ENCODE measurements around the gene FRMD5. TPM values are rescaled to one million over a fixed set of nuclear protein-coding genes. Genes with fewer than 3 reads are reported as not detected.

FRMD5 gene
- polyA plus RNA-seq, 2 of the 4 experiments (the other 2 are of a cell fraction) = 2.5 to 3.6 TPM

GRCh38 chr15:44136991-44137477 is 58.0 kb downstream of the FRMD5 start:
- DNase-seq (ENCODE audit: low read depth in 1 of 2, low spot score in 1 of 2) = no peak
- H3K4me2 ChIP-seq = no peak overlapping the region
- 70% methylated on average over 3 of the region's 3 CpGs for WGBS (ENCODE audit: missing lambda C conversion rate)
- H3K4me1 ChIP-seq = no peaks in the 10 kb centered on the region
- ATAC-seq = no peak
- TF ChIP-seq, protein P1, sequence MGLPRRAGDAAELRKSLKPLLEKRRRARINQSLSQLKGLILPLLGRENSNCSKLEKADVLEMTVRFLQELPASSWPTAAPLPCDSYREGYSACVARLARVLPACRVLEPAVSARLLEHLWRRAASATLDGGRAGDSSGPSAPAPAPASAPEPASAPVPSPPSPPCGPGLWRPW (IDR thresholded peaks at IDR 0.05) = no peak
- no peak for TF ChIP-seq BHLHE40 (IDR thresholded peaks at IDR 0.05; ENCODE audit: low read depth, low read length)
- no peak for TF ChIP-seq EHMT2 (IDR thresholded peaks at IDR 0.05; ENCODE audit: low read depth)
- TF ChIP-seq MAFK (IDR thresholded peaks at IDR 0.05; ENCODE audit: partially characterized antibody) = no peak
- TF ChIP-seq NPAS2 (CRISPR knock-in tag; IDR thresholded peaks at IDR 0.05; ENCODE audit: borderline replicate concordance) = no peak
- no peak for TF ChIP-seq MAX (IDR thresholded peaks at IDR 0.05)
- CTCF ChIA-PET = no interaction called here
- POLR2A ChIA-PET = interaction anchor here (0.5 kb wide), 1 partner anchor 14 kb away, joined by 7 read pairs; no protein-coding TSS in a partner anchor
- H3K4me3 ChIP-seq = no peak overlapping the region
- no peaks in the 10 kb centered on the region for H3K9me3 ChIP-seq
- FAIRE-seq = no peak
- H3K27ac ChIP-seq = no peak overlapping the region

DNA sequence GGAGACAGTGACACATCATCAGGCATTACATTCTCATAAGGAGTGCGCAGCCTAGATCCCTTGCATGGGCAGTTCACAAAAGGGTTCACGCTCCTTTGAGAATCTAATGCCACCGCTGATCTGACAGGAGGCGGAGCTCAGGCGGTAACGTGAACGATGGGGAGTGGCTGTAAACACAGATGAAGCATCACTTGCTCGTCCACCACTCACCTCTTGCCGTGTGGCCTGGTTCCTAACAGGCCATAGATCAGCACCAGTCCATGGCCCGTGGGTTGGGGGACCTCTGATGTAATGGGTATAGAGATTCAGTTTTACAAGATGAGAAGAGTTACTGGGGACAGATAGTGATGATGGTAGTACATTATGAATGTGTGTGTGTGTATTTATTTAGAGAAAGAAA is 63.0 kb downstream of the FRMD5 start:
- Histone ChIP-seq H3K27ac (no peak overlapping the region), H3K4me2 (no peak overlapping the region), H3K9me3 (no peaks in the 10 kb centered on the region), H3K4me1 (no peaks in the 10 kb centered on the region), H3K4me3 (no peak overlapping the region)
- no peak for DNase-seq (ENCODE audit: low read depth in 1 of 2, low spot score in 1 of 2)
- TF ChIP-seq HDAC2 (IDR thresholded peaks at IDR 0.05) = no peak
- no peak for TF ChIP-seq EP300 (IDR thresholded peaks at IDR 0.05)
- no peak for TF ChIP-seq GATA3 (IDR thresholded peaks at IDR 0.05; ENCODE audit: borderline replicate concordance)
- TF ChIP-seq PHF8 (IDR thresholded peaks at IDR 0.05; ENCODE audit: borderline replicate concordance, low read depth) = no peak
- TF ChIP-seq, protein P2, sequence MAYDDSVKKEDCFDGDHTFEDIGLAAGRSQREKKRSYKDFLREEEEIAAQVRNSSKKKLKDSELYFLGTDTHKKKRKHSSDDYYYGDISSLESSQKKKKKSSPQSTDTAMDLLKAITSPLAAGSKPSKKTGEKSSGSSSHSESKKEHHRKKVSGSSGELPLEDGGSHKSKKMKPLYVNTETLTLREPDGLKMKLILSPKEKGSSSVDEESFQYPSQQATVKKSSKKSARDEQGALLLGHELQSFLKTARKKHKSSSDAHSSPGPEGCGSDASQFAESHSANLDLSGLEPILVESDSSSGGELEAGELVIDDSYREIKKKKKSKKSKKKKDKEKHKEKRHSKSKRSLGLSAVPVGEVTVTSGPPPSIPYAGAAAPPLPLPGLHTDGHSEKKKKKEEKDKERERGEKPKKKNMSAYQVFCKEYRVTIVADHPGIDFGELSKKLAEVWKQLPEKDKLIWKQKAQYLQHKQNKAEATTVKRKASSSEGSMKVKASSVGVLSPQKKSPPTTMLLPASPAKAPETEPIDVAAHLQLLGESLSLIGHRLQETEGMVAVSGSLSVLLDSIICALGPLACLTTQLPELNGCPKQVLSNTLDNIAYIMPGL (CRISPR knock-in tag; IDR thresholded peaks at IDR 0.05; ENCODE audit: borderline replicate concordance) = no peak
- no peak for TF ChIP-seq CBX2 (IDR thresholded peaks at IDR 0.05; ENCODE audit: borderline replicate concordance, low read depth)
- CTCF ChIA-PET = interaction anchor here (1.0 kb wide), 1 partner anchor 30 kb away, joined by 3 read pairs; no protein-coding TSS in a partner anchor
- FAIRE-seq = no peak
- WGBS (ENCODE audit: missing lambda C conversion rate) = 86% methylated on average over 10 of the region's 10 CpGs
- POLR2A ChIA-PET = no interaction called here
- ATAC-seq = no peak

GRCh38 chr15:44130778-44131177 is 64.3 kb downstream of the FRMD5 start:
- H3K9me3 ChIP-seq = no peaks in the 10 kb centered on the region
- TF ChIP-seq ESRRA (IDR thresholded peaks at IDR 0.05; ENCODE audit: borderline replicate concordance, low read length) (no peak), SMC3 (IDR thresholded peaks at IDR 0.05) (peak; percentile 52), RAD21 (conservative IDR thresholded peaks at IDR 0.05 in 1 of 2, IDR thresholded peaks at IDR 0.05 in 1 of 2) (peak; percentile 49 to 59), CTCF (IDR thresholded peaks at IDR 0.05) (peak; percentile 33)
- no peak overlapping the region for H3K27ac ChIP-seq
- FAIRE-seq = no peak
- H3K4me2 ChIP-seq = no peak overlapping the region
- no peak overlapping the region for H3K4me3 ChIP-seq
- POLR2A ChIA-PET = no interaction called here
- DNase-seq (ENCODE audit: low read depth in 1 of 2, low spot score in 1 of 2) = no peak
- CTCF ChIA-PET = interaction anchor here (1.0 to 1.4 kb wide), 3 partner anchors 73 to 219 kb away, joined by 3 to 6 read pairs (median 4); no protein-coding TSS in a partner anchor
- H3K4me1 ChIP-seq = no peaks in the 10 kb centered on the region
- no peak for ATAC-seq

DNA sequence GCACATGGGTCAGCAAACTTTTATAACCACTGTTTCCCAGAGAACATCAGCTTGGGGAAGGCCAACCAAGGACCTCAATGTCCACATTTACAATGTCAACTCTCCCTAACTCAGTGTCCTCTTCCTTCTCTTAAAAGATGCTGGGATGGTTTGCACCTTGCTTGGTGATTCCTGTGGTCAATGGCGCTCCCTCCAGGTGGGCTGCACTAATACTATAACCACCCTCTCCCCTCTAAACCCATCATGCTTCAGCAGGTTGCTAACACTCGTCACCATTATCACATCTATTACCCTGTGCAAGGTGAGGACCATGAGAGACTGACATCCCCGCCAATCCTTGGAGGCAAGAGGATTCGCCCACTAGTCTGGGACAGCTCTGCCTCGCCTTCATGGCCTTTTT is 65.2 kb downstream of the FRMD5 start:
- CTCF ChIA-PET = interaction anchor here (1.0 to 1.4 kb wide), 4 partner anchors 72 to 219 kb away, joined by 3 to 6 read pairs (median 4); no protein-coding TSS in a partner anchor
- 83% methylated on average over 5 of the region's 5 CpGs for WGBS (ENCODE audit: missing lambda C conversion rate)
- DNase-seq (ENCODE audit: low read depth in 1 of 2, low spot score in 1 of 2) (no peak), ATAC-seq (no peak), FAIRE-seq (no peak)
- H3K4me3 ChIP-seq = no peak overlapping the region
- 0 out of 5 replicates have a peak, but pooled peaks of 1 of the 2 experiments have one; percentile 5 for TF ChIP-seq RAD21 (conservative IDR thresholded peaks at IDR 0.05 in 1 of 2, IDR thresholded peaks at IDR 0.05 in 1 of 2)
- no peak for TF ChIP-seq CEBPB (IDR thresholded peaks at IDR 0.05)
- H3K4me1 ChIP-seq = no peaks in the 10 kb centered on the region
- H3K27ac ChIP-seq = no peak overlapping the region
- H3K9me3 ChIP-seq = no peaks in the 10 kb centered on the region
- POLR2A ChIA-PET = no interaction called here
- H3K4me2 ChIP-seq = no peak overlapping the region
